HG03039 (cell line): ENCODE measurements around the gene HID1.

Source experiments
- ATAC-seq: cut with Tn5 transposase; IDR thresholded peaks from one replicate; pipeline ENCODE4 v1.9.1; 2021; ENCODE audit warnings: mild to moderate bottlenecking, moderate library complexity; ENCODE audit not compliant: unreplicated experiment

HID1 gene

GRCh38 chr17:74903034-74903433, 69.5 kb downstream of the HID1 start:
- no peak for ATAC-seq

- ATAC-seq: no peak
These were observed 71.0 kb downstream of the HID1 start for GRCh38 chr17:74901353-74902135.
